NCI-H1417 (cell line): ENCODE measurements around the gene TTC29.

Experiments
- DNase-seq, 3 experiments: peaks; one replicate each; lab custom pipeline; 2025; lab: John Stamatoyannopoulos, UW

Gene TTC29

GRCh38 chr4:146709956-146710355, 235.7 kb downstream of the TTC29 start:
- no peak for DNase-seq

- DNase-seq: no peak
Measured at GRCh38 chr4:146699910-146700309, 245.8 kb downstream of the TTC29 start.

DNA sequence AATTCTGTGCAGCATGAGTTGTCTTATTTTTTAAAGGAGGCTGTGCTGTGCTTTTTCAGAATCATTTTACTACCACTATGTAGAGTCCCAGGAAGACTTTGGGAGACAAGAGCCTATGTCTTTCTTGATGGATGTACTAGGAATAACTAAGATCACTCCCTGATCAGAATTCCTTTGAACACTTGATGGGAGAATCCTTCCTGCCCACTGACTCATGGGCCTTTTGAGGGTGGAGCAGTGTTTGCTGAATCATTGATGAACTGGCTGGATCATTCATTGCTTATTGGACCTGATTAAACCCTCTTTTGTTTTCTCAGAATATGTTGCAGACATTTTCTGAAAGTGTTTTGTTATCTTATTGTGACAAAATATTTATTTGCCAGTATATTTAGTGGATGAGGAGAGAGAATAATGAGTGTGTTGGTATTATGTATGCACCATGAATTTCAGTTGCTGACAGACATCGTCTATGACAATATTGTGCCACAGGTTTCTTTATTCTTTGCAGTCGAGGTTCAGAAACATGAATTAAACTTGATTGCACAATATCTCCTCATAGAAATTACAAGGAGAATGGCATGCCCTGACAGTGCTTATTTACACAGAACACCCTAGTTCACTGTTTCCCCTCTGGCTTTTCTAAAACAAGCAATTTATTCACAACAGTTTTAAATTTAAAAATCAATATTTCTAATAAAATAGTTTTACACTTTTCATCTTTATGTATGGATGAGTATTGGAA, 270.7 kb downstream of the TTC29 start:
- no peak for DNase-seq

DNA sequence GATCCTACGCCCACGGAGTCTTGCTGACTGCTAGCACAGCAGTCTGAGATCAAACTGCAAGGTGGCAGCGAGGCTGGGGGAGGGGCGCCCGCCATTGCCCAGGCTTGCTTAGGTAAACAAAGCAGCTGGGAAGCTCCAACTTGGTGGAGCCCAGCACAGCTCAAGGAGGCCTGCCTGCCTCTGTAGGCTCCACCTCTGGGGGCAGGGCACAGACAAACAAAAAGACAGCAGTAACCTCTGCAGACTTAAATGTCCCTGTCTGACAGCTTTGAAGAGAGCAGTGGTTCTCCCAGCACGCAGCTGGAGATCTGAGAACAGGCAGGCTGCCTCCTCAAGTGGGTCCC, 281.7 kb downstream of the TTC29 start:
- peak in 2 of 3 experiments; percentile 8 to 9 for DNase-seq

DNA sequence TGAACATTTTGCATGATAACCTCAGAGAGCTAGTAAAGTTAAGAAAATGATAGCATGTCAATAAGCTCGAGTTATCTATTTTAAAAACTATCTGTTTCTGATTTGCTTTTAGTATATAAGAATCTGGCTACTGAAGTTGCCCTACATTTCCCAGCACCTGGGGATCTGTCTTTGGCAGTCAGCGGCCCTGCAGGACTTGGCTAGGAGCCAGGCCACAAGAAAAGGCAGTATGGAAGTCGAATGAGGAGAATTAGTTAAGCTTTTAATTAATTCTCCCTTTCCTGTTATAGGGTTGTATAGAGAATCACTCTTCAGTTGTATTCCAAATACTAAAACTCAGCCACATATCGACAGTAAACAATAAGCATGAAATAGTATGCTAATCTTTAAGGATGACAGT, 284.3 kb downstream of the TTC29 start:
- DNase-seq: peak in 2 of 3 experiments; percentile 26 to 34
